22Rv1 (cell line): ENCODE results near the gene MIDN.

Experiments used
- CTCF ChIP-seq: fragments of 450-650 bp; IDR thresholded peaks from 2 replicates; pipeline ENCODE4 v1.5.1; 2017; ENCODE audit warnings: mild to moderate bottlenecking
- ZFX ChIP-seq: fragments of 450-650 bp; IDR thresholded peaks from 2 replicates; pipeline ENCODE4 v1.6.1; 2017; ENCODE audit warnings: antibody characterized with exemption, borderline replicate concordance

DNA sequence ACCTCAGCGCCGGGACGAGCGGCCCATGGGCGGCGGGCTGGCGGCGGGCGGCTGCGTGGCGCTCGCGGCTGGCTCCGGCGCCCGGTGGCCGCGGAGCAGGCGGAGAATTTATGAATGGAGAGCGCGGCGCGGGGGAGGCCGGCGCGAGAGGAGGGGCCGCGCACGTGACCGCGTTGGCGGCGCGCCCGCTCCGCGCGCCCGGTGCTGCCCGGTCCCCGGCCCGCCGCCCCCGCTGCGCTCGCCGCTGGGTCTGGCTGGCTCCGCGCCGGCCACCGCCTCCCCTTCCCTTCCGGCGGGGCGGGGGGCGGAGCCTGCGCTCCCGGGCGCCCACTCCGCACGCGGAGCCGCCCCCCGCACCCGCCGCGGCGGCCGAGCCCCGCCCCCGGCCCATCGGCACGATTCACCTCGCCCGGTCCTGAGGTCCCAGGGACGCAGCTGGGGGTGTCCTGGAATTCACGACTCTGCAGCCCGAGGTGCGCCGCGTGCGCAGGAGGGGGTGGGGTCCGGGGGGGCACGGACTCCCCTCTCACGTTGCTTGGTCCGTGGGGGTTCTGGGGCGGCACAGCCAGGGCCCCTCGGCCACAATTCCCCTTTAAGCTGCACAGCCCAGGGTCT is 10.5 kb upstream of the MIDN start, which contains the start of gene CBARP:
- TF ChIP-seq CTCF (no peak), ZFX (no peak)
